Kidney epithelial cell (primary cell): ENCODE data around the gene TRAF4. TPM values are rescaled to one million over a fixed set of nuclear protein-coding genes. Genes with fewer than 3 reads are reported as not detected.

Experiments used
- DNase-seq: peaks from one replicate; pipeline ENCODE4 v3.0.0-alpha.2; 2010; ENCODE audit warnings: low read depth
- H3K27me3 ChIP-seq: 2 replicates; pipeline ENCODE4 v1.6.0; 2011; ENCODE audit warnings: low read length; ENCODE audit not compliant: control insufficient read depth, insufficient read depth
- H3K36me3 ChIP-seq: 2 replicates; pipeline ENCODE4 v1.5.1; 2011; ENCODE audit warnings: low read length; ENCODE audit not compliant: control insufficient read depth, insufficient read depth
- H3K4me3 ChIP-seq: 2 replicates; pipeline ENCODE4 v1.5.1; 2011; ENCODE audit warnings: low read depth, mild to moderate bottlenecking, control low read depth, low read length
- total RNA-seq: library from RNA; depleted of rRNA; stranded (reverse); fragments of >200 nt; gene quantifications from 2 replicates; pipeline ENCODE4 v1.2.3, GENCODE V29; 2015
- TF ChIP-seq, protein P1 (sequence below): IDR thresholded peaks from 2 replicates; pipeline ENCODE4 v1.5.1; 2011; ENCODE audit warnings: mild to moderate bottlenecking, moderate library complexity, low read length, control low read depth, inconsistent platforms; ENCODE audit not compliant: insufficient read depth, poor library complexity, severe bottlenecking

The TRAF4 gene
- total RNA-seq, 1 donor from 2014 or later: 174 TPM

DNA sequence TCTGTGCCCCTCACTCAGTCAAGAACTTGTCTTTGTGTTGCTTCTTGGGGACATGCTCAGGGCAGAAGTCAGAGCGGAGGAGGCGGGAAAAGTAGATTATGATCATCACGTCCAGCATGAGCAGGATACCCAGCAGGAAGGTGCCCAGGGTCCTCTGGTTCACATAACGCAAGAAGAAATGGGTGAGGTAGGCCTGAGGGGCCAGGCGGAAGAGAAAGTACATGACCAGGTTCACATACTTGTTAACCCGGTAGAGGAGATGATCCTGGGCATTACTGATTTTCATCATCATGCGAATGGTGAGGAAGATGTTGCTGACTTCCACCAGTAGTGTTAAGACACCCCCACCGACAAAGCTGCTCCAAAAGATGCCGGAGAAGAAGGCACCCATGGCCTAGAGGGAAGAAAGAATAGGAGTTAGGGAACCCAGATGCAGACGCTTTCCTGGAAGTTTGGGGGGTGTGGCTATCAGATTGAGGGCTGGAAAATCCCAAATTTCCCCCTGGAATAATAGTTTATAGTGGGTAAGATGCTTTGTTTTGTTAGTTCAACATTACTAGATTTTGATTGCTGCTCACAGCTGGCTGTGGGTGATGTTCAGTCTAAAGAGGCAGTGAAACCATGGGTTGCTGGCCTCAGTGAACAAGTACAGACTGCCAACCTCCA lies 19.2 kb upstream of the TRAF4 start:
- DNase-seq: no peak
- TF ChIP-seq, protein P1, sequence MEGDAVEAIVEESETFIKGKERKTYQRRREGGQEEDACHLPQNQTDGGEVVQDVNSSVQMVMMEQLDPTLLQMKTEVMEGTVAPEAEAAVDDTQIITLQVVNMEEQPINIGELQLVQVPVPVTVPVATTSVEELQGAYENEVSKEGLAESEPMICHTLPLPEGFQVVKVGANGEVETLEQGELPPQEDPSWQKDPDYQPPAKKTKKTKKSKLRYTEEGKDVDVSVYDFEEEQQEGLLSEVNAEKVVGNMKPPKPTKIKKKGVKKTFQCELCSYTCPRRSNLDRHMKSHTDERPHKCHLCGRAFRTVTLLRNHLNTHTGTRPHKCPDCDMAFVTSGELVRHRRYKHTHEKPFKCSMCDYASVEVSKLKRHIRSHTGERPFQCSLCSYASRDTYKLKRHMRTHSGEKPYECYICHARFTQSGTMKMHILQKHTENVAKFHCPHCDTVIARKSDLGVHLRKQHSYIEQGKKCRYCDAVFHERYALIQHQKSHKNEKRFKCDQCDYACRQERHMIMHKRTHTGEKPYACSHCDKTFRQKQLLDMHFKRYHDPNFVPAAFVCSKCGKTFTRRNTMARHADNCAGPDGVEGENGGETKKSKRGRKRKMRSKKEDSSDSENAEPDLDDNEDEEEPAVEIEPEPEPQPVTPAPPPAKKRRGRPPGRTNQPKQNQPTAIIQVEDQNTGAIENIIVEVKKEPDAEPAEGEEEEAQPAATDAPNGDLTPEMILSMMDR: no peak
- Histone ChIP-seq H3K4me3 (no peak overlapping the region), H3K27me3 (no peaks in the 10 kb centered on the region), H3K36me3 (peaks cover 4% of the 10 kb centered on the region)

GRCh38 chr17:28725166-28725659 lies 18.6 kb upstream of the TRAF4 start:
- Histone ChIP-seq H3K36me3 (peaks cover 4% of the 10 kb centered on the region), H3K4me3 (peak overlapping the region; percentile 65), H3K27me3 (no peaks in the 10 kb centered on the region)
- no peak for DNase-seq
- TF ChIP-seq, protein P1: no peak

DNA sequence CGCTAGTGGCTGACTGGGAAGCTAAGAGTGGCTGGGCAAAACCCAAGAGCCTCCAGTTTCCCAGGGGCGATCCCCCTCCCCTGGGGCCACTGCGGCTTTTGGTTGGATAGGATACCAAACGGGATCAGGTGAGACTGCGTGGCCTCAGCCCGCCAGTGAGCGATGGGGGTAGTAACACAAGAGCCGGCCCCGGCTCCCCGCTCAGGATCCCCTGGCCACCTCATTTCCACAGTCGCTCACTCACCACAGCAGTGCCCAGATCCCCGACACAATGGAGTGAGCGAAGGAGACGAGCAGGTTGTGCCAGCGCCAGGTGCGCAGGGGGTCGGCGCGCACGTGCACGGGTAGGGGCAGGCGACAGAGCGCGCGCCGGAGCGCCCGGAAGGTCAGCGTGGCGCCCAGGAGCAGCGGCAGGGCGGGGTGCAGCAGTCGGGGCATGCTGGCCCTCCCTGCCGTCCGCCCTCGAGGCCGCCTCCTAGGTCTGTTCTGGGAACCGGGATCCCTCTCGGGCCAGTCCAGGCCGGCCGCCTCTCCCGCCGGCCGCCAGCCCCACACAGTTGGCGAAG lies 18.1 kb upstream of the TRAF4 start:
- peak overlapping the region; percentile 65 for H3K4me3 ChIP-seq
- DNase-seq: no peak
- peaks cover 4% of the 10 kb centered on the region for H3K36me3 ChIP-seq
- TF ChIP-seq, protein P1: no peak
- H3K27me3 ChIP-seq: no peaks in the 10 kb centered on the region

GRCh38 chr17:28726226-28726626 lies 17.6 kb upstream of the TRAF4 start, which contains the start of gene TLCD1:
Gene TLCD1 (minus strand): TSS chr17:28726233. CDS start chr17:28726097, 136 bp downstream.
- peaks cover 4% of the 10 kb centered on the region for H3K36me3 ChIP-seq
- no peaks in the 10 kb centered on the region for H3K27me3 ChIP-seq
- H3K4me3 ChIP-seq: peak within 1 kb of the TSS; percentile 65
- DNase-seq: no peak
- TF ChIP-seq, protein P1: no peak

GRCh38 chr17:28726627-28727491 lies 17.0 kb upstream of the TRAF4 start:
- H3K36me3 ChIP-seq: peaks cover 4% of the 10 kb centered on the region
- peak overlapping the region; percentile 65 for H3K4me3 ChIP-seq
- H3K27me3 ChIP-seq: no peaks in the 10 kb centered on the region
- peak; percentile 92 for DNase-seq
- TF ChIP-seq, protein P1: peak; percentile 99
